GM19043 (cell line): ENCODE measurements around the gene TLCD2.
"Not testable (repeated sequence)": the region's sequence is repeated elsewhere in the genome, so short reads cannot be mapped to it uniquely, and the experiment has no call there.

Experiments used
- ATAC-seq: cut with Tn5 transposase; IDR thresholded peaks from one replicate; pipeline ENCODE4 v1.9.1; 2021; ENCODE audit warnings: low read depth; ENCODE audit not compliant: unreplicated experiment

The TLCD2 gene

GRCh38 chr17:1736348-1737281 is 26.4 kb upstream of the TLCD2 start:
- no peak for ATAC-seq

DNA sequence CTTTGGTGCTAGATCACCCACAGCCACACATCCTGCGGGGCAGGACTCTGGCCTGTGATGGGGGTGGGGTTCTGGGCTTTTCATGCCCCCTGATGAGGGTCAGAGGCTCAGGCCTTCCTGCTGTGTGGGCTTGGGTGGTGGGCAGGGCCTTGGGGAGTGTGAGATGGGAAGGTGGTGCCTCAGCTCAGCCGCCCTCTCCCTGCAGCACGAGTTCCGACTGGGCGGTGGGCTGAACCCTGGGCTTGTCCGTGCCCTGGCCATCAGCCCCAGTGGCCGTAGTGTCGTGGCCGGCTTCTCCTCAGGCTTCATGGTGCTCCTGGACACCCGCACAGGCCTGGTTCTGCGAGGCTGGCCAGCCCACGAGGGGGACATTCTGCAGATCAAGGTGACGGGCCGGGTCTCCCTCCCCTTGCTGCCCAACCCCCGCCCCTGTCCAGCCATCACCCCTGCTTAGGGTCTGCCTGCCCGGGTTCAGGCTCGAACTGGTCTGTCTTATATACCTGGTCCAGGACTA is 25.7 kb upstream of the TLCD2 start:
- ATAC-seq: no peak

DNA sequence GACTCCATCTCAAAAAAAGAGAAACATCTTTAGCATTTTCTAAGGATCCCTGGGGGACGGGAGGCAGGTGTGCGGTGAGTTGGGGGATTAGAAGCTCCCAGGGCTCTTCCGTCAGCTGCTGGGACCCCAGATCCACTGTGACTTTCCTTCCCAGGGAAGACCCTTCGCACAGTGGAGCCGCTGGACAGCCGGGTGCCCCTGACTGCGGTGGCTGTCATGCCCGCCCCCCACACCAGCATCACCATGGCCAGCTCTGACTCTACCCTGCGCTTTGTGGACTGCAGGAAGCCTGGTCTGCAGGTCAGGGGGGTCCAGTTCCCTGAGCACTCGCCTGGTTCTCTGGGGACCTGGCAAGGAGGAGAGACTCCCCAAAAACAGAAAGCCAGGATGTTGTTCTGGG is 25.2 kb upstream of the TLCD2 start:
- no peak for ATAC-seq

DNA sequence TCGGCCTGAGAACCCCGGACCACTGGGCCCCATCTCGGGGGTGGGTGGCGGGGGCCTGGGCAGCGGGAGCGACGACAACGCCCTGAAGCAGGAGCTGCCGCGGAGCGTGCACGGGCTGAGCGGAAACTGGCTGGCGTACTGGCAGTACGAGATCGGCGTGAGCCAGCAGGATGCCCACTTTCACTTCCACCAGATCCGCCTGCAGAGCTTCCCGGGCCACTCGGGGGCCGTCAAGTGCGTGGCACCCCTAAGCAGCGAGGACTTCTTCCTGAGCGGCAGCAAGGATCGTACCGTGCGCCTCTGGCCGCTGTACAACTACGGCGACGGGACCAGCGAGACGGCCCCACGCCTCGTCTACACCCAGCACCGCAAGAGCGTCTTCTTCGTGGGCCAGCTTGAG is 23.6 kb upstream of the TLCD2 start:
- ATAC-seq: no peak

GRCh38 chr17:1732833-1733321 is 22.7 kb upstream of the TLCD2 start:
- ATAC-seq: no peak

DNA sequence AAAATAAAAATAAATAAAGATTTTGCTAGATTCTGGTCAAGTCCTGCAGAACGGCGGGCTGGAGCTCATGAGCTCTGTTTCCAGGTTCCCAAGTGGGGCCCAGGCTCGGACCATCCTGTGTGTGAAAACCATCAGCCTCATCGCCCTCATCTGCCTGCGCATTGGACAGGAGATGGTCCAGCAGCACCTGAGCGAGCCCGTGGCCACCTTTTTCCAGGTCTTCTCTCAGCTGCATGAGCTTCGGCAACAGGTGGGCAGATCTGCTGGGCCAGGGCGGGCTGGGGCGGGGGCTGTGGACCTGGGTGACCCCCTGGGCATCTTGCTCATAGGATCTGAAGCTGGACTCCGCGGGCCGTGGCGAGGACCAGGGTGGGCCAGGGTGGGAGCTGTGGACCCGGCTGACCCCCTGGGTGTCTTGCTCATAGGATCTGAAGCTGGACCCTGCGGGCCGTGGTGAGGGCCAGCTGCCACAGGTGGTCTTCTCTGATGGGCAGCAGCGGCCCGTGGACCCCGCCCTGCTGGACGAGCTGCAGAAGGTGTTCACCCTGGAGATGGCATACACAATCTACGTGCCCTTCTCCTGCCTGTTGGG is 22.2 kb upstream of the TLCD2 start:
- ATAC-seq: no peak

DNA sequence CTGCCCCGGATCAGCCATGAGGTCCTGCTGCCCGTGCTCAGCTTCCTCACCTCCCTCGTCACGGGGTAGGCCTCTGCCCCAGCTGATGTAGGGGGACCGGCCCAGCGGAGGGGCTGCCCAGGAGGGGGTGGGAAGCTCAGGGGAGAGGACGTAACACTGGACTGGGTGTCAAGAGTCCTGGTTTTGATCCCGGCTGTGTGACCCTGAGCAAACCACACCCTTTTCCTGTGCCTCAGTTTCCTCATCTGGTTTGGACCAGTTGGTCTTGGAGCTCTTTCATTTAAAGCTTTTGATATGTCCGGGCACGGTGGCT is 21.0 kb upstream of the TLCD2 start:
- ATAC-seq: no peak

- no peak for ATAC-seq
Measured at GRCh38 chr17:1730326-1731193, 20.4 kb upstream of the TLCD2 start.

DNA sequence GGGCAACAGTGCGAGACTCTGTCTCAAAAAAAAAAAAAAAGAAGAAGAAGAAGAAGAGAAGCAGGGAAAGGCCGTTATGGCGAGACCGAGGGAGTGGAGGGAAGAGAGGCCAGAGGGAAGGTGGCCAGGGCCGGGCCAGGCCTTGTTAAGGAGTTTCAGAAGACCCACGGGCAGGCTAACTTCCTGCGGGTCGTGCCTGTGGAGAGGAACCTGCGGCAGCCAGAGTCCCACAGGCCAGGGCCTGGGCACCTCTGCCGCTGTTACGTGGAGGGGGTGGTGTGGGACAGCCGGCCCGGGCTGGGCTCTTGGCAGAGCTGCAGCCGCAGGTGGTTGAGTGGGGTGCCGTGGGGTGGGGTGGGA is 19.8 kb upstream of the TLCD2 start:
- no peak for ATAC-seq

GRCh38 chr17:1727876-1728630 is 17.9 kb upstream of the TLCD2 start:
- no peak for ATAC-seq

DNA sequence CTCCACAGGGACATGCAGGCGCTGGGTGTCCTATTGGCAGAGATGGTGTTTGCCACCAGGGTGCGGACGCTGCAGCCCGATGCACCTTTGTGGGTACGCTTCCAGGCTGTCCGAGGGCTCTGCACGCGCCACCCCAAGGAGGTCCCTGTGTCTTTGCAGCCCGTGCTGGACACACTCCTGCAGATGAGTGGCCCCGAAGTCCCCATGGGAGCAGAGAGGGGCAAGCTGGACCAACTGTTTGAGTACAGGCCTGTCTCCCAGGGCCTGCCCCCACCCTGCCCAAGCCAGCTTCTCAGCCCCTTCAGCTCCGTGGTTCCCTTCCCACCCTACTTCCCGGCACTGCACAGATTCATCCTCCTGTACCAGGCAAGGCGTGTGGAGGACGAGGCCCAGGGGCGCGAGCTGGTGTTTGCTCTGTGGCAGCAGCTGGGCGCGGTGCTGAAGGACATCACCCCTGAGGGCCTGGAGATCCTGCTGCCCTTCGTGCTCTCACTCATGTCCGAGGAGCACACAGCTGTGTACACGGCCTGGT is 17.1 kb upstream of the TLCD2 start:
- no peak for ATAC-seq

- no peak for ATAC-seq
Measured at GRCh38 chr17:1726626-1727257, 16.6 kb upstream of the TLCD2 start.

GRCh38 chr17:1725642-1726511 is 15.7 kb upstream of the TLCD2 start:
- no peak for ATAC-seq

DNA sequence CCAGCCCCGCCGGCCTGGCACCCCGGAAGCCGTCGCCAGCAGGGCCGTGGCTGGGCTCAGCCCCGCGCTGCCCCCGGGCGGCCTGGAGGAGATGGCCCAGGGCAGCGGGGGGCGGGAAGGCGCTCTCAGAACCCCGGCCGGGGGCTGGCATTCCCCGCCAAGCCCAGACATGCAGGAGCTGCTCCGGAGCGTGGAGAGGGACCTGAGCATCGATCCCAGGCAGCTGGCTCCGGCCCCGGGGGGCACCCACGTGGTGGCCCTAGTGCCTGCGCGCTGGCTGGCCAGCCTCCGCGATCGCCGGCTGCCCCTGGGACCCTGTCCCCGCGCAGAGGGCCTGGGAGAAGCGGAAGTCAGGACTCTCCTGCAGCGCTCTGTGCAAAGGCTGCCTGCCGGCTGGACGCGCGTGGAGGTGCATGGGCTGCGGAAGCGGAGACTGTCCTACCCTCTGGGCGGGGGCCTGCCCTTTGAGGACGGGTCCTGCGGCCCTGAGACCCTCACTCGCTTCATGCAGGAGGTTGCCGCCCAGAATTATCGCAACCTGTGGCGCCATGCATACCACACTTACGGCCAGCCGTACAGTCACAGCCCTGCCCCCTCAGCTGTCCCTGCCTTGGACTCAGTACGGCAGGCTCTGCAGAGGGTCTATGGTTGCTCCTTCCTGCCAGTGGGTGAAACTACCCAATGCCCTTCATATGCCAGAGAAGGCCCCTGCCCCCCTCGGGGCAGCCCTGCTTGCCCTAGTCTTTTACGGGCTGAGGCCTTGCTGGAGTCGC is 14.9 kb upstream of the TLCD2 start:
- ATAC-seq: no peak

- no peak for ATAC-seq
Measured at GRCh38 chr17:1724351-1724868, 14.2 kb upstream of the TLCD2 start, which contains the start of gene WDR81. TSS of gene WDR81 (plus strand) at chr17:1724704. CDS start at chr17:1724960, 256 bp downstream.

DNA sequence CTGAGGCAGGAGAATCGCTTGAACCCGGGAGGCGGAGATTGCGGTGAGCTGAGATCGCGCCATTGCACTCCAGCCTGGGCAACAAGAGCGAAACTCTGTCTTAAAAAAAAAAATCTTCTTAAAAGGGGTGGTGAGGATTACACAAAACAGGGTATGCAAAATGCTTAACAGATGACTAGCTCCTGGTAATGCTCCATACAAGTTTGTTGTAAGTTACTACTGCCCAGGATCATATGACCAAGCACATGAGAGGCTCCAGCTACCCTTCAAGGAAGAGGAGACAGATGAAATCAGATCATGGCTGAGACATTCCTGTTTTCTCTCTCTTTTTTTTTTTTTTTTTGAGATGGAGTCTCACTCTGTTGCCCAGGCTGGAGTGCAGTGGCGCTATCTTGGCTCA is 11.8 kb upstream of the TLCD2 start:
- ATAC-seq: not testable (repeated sequence)

DNA sequence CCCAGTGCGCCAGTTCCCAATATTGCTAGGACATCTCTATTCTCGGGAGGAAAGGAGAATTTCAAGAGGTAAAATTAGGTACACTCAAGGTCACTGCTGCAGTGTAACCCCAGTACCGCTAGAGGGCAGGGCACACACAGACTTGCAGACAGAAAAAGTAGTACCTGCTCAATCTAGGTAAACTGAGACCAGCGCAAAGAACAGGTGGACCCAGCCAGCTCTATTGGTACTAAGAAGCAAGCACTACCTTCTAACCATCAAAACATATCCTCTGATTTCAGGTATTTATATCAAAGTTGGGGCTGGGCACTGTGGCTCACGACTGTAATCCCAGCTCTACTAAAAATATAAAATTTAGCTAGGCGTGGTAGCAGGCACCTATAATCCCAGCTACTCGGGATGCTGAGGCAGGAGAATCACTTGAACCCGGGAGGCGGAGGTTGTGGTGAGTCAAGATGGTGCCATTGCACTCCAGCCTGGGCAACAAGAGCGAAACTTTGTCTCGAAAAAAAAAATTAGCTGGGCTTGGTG is 10.7 kb upstream of the TLCD2 start:
- ATAC-seq: no peak
